Osteoblast (primary cell): ENCODE measurements around the gene LIF. TPM values are rescaled to one million over a fixed set of nuclear protein-coding genes. Genes with fewer than 3 reads are reported as not detected.

Source experiments
- DNase-seq: peaks from one replicate; pipeline ENCODE4 v3.0.0; 2011; ENCODE audit warnings: low spot score, mixed read lengths; ENCODE audit not compliant: insufficient read length; ENCODE audit errors: missing footprints
- H2AFZ ChIP-seq: 2 replicates; pipeline ENCODE4 v1.6.0; 2011; ENCODE audit warnings: mild to moderate bottlenecking, low read length
- H3K27ac ChIP-seq: 2 replicates; pipeline ENCODE4 v1.5.1; 2011; ENCODE audit warnings: mild to moderate bottlenecking, low read depth, low read length, moderate library complexity
- H3K27me3 ChIP-seq: 2 replicates; pipeline ENCODE4 v1.6.0; 2012; ENCODE audit warnings: mild to moderate bottlenecking, control low read depth, inconsistent platforms, low read length, moderate library complexity; ENCODE audit not compliant: insufficient read depth
- H3K36me3 ChIP-seq: 2 replicates; pipeline ENCODE4 v1.5.1; 2011; ENCODE audit warnings: mild to moderate bottlenecking, low read length, control low read depth, moderate library complexity; ENCODE audit not compliant: insufficient read depth
- H3K4me1 ChIP-seq: 2 replicates; pipeline ENCODE4 v1.5.1; 2011; ENCODE audit warnings: mild to moderate bottlenecking, low read length, control low read depth, moderate library complexity; ENCODE audit not compliant: insufficient read depth
- H3K4me2 ChIP-seq: 2 replicates; pipeline ENCODE4 v1.6.0; 2011; ENCODE audit warnings: mild to moderate bottlenecking, low read length; ENCODE audit not compliant: insufficient read depth
- H3K4me3 ChIP-seq: fragments of 200-600 bp; sonication (generic); 3 replicates; pipeline ENCODE4 v1.5.1; 2012; ENCODE audit warnings: mild to moderate bottlenecking, low read length, inconsistent platforms; ENCODE audit not compliant: insufficient read depth
- H3K79me2 ChIP-seq: 2 replicates; pipeline ENCODE4 v1.6.0; 2012; ENCODE audit warnings: mild to moderate bottlenecking, low read length, control low read depth, inconsistent platforms; ENCODE audit not compliant: insufficient read depth
- H3K9me3 ChIP-seq: 2 replicates; pipeline ENCODE4 v1.5.1; 2011; ENCODE audit warnings: low read depth, low read length, control low read depth
- H4K20me1 ChIP-seq: 2 replicates; pipeline ENCODE4 v1.6.0; 2012; ENCODE audit warnings: mild to moderate bottlenecking, low read length, control low read depth; ENCODE audit not compliant: insufficient read depth
- total RNA-seq: library from RNA; depleted of rRNA; stranded (reverse); fragments of >200 nt; gene quantifications from 2 replicates; pipeline ENCODE4 v1.2.3, GENCODE V29; 2012
- TF ChIP-seq, protein P1 (sequence below): IDR thresholded peaks from 2 replicates; pipeline ENCODE4 v1.5.1; 2011; ENCODE audit warnings: mild to moderate bottlenecking, low read depth, low read length, moderate library complexity; ENCODE audit errors: extremely low read depth

Gene LIF
- total RNA-seq, 1 donor = 3.3 TPM

- Histone ChIP-seq H3K9me3 (no peaks in the 10 kb centered on the region), H3K27ac (peak overlapping the region; percentile 92), H3K4me3 (peak overlapping the region; percentile 16), H3K4me2 (peak overlapping the region; percentile 46), H3K4me1 (peaks cover 9% of the 10 kb centered on the region), H3K79me2 (no peaks in the 10 kb centered on the region), H3K36me3 (no peaks in the 10 kb centered on the region), H2AFZ (peak overlapping the region; percentile 78), H3K27me3 (no peaks in the 10 kb centered on the region), H4K20me1 (no peaks in the 10 kb centered on the region)
- TF ChIP-seq, protein P1, sequence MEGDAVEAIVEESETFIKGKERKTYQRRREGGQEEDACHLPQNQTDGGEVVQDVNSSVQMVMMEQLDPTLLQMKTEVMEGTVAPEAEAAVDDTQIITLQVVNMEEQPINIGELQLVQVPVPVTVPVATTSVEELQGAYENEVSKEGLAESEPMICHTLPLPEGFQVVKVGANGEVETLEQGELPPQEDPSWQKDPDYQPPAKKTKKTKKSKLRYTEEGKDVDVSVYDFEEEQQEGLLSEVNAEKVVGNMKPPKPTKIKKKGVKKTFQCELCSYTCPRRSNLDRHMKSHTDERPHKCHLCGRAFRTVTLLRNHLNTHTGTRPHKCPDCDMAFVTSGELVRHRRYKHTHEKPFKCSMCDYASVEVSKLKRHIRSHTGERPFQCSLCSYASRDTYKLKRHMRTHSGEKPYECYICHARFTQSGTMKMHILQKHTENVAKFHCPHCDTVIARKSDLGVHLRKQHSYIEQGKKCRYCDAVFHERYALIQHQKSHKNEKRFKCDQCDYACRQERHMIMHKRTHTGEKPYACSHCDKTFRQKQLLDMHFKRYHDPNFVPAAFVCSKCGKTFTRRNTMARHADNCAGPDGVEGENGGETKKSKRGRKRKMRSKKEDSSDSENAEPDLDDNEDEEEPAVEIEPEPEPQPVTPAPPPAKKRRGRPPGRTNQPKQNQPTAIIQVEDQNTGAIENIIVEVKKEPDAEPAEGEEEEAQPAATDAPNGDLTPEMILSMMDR = no peak
- peak; percentile 98 for DNase-seq
These were observed 24.3 kb upstream of the LIF start for GRCh38 chr22:30270832-30271231.

DNA sequence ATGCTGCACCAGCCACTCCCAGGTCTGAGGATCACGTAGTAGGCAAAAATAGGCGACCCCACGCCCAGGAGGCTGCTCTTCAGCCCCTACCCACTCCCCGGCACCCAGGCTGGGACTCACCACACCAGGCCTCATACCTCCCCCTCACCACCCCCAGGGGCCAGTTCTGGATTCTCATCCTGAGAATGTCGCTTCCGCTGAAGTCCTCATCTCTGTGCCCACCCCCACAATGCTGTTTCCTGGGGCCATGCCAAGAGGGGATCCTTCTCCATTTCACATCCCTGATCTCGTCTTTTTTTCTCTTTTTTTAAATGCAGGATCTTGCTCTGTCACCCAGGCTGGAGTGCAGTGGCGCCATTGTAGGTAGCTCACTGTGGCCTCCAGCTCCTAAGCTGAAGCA is 21.8 kb upstream of the LIF start:
- H2AFZ ChIP-seq = no peak overlapping the region
- H3K9me3 ChIP-seq = no peaks in the 10 kb centered on the region
- H3K4me3 ChIP-seq = no peak overlapping the region
- no peaks in the 10 kb centered on the region for H4K20me1 ChIP-seq
- no peaks in the 10 kb centered on the region for H3K27me3 ChIP-seq
- TF ChIP-seq, protein P1 = no peak
- H3K36me3 ChIP-seq = no peaks in the 10 kb centered on the region
- H3K4me1 ChIP-seq = peaks cover 10% of the 10 kb centered on the region
- H3K4me2 ChIP-seq = no peak overlapping the region
- no peaks in the 10 kb centered on the region for H3K79me2 ChIP-seq
- H3K27ac ChIP-seq = no peak overlapping the region
- no peak for DNase-seq

DNA sequence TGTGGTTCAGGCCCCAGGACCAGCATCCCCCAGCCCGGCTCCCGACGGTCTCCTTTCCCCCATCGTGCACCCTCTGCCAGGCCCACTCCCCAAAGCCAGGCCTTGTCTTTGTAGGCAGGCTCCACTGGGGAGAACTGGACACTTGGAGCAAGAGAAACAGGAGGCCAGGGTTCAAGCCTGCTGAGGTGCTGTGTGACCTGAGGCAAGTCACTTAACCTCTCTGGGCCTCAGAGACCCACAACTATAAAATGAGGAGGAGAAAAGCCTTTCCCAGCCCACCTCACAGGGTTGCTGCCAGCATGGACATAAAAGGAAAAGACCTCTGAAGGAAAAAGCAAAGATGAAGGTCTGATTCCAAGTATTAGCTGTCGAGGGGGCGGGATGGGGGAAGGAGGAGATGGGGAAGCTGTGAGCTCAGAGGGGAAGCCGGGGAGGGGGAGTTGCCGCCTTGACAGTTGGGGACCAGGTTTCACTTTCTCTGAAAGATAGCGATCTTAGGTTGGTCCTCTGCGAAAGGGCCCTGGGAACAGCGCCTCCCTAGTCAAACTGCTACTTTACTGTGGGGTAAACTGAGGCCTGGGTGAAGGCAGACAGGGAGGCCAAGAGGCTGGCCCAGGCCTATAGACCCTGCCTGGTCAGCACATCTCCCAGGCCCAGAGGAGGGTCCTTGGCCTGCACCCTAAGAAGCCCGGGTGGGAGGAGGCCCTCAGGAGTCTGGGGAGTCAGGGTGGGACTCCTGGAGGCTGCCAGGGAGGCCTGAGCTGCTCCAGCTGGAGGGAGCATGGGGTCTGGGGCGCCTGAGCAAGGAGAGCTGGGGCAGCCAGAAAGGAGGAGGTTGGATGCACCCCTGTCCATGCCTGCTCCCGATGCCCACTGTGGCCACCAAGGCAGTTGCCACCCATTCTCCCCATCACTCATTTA is 21.1 kb upstream of the LIF start:
- H3K27me3 ChIP-seq = no peaks in the 10 kb centered on the region
- TF ChIP-seq, protein P1 = no peak
- no peaks in the 10 kb centered on the region for H4K20me1 ChIP-seq
- no peaks in the 10 kb centered on the region for H3K79me2 ChIP-seq
- no peaks in the 10 kb centered on the region for H3K9me3 ChIP-seq
- DNase-seq = no peak
- H3K4me3 ChIP-seq = no peak overlapping the region
- no peak overlapping the region for H3K4me2 ChIP-seq
- no peaks in the 10 kb centered on the region for H3K36me3 ChIP-seq
- no peak overlapping the region for H2AFZ ChIP-seq
- H3K27ac ChIP-seq = no peak overlapping the region
- peaks cover 16% of the 10 kb centered on the region for H3K4me1 ChIP-seq
